Measurements from ENCODE around the gene URM1.

URM1 gene

DNA sequence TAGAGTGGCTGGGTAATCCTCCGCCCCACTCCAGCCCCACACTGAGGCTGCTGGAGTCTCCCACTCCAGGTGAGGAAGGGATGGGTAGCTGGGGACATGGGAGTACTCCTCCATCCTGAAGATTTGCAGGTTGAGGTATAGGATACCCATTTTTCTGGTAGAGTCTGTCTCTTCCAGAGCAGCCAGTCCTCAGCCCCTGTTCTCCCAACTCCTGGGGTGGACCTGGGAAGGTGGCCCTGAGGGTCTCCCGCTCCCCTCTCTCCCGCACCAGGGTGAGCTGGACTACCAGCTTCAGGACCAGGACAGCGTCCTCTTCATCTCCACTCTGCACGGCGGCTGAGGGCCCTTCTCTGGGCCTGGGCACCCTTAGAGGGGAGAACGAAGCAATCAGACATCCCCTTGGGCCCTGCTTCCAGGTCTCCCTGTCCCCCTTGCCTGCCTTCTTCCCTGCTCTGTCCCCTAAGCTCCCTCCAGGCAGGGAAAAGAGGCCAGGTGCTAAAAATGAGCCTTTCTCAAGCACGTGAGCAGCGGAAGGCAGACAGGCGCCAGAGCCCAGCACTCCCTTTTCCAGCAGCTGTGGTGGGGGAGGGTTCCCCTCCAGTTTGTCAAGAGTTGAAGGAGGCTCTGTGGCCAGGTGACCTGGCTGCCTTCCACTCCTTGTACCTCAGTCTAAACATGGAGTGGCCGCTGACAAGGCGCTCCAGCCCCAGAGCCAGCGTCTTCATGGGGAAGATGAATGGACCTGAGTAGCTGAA, 18.4 kb downstream of the URM1 start:
- no peaks in the 10 kb centered on the region for H3K9me2 ChIP-seq (replicated peaks; ENCODE audit: insufficient read depth, low read length)
- no peak for TF ChIP-seq EZH2phosphoT487 (IDR thresholded peaks at IDR 0.05; ENCODE audit: low read length)
- TF ChIP-seq EZH2 (optimal IDR thresholded peaks at IDR 0.05; ENCODE audit: low read depth, low read length), result no peak
- TF ChIP-seq CTCF (IDR thresholded peaks at IDR 0.05; ENCODE audit: low read length), result no peak
- no peak overlapping the region for H2AFZ ChIP-seq (ENCODE audit: low read length)
- H3K79me2 ChIP-seq (ENCODE audit: low read length), result peaks cover 4% of the 10 kb centered on the region; the same call in 1 of the 2 replicates
- no peaks in the 10 kb centered on the region for H4K20me1 ChIP-seq (ENCODE audit: insufficient read depth, low read length)
- H3K4me3 ChIP-seq (ENCODE audit: low read length), result no peak overlapping the region
- no peaks in the 10 kb centered on the region for H3K9me3 ChIP-seq (replicated peaks; ENCODE audit: insufficient read depth, low read length)
- H3K4me1 ChIP-seq (ENCODE audit: low read length), result no peaks in the 10 kb centered on the region
- no peak overlapping the region for H3K27ac ChIP-seq (ENCODE audit: low read length)
- H3K4me2 ChIP-seq (ENCODE audit: low read depth, low read length), result no peak overlapping the region
- no peaks in the 10 kb centered on the region for H3F3A ChIP-seq (ENCODE audit: insufficient read depth, low read length)
- DNase-seq, result no peak
- H3K9ac ChIP-seq (ENCODE audit: low read length), result no peak overlapping the region
- no peaks in the 10 kb centered on the region for H3K27me3 ChIP-seq (replicated peaks; ENCODE audit: insufficient read depth, low read length)
- no peaks in the 10 kb centered on the region; the same call in 1 of the 2 replicates for H3K36me3 ChIP-seq (replicated peaks; ENCODE audit: insufficient read depth, low read length)

- Histone ChIP-seq H3K4me3 (ENCODE audit: low read length) (no peak overlapping the region), H3K4me1 (ENCODE audit: low read length) (no peaks in the 10 kb centered on the region), H3K9me2 (replicated peaks; ENCODE audit: insufficient read depth, low read length) (no peaks in the 10 kb centered on the region), H3K79me2 (ENCODE audit: low read length) (no peaks in the 10 kb centered on the region), H2AFZ (ENCODE audit: low read length) (no peak overlapping the region), H3K27me3 (replicated peaks; ENCODE audit: insufficient read depth, low read length) (no peaks in the 10 kb centered on the region), H4K20me1 (ENCODE audit: insufficient read depth, low read length) (no peaks in the 10 kb centered on the region), H3F3A (ENCODE audit: insufficient read depth, low read length) (no peaks in the 10 kb centered on the region), H3K27ac (ENCODE audit: low read length) (no peak overlapping the region), H3K4me2 (ENCODE audit: low read depth, low read length) (no peak overlapping the region), H3K9ac (ENCODE audit: low read length) (no peak overlapping the region), H3K36me3 (replicated peaks; ENCODE audit: insufficient read depth, low read length) (no peaks in the 10 kb centered on the region; the same call in 1 of the 2 replicates), H3K9me3 (replicated peaks; ENCODE audit: insufficient read depth, low read length) (no peaks in the 10 kb centered on the region)
- TF ChIP-seq EZH2 (optimal IDR thresholded peaks at IDR 0.05; ENCODE audit: low read depth, low read length) (no peak), CTCF (IDR thresholded peaks at IDR 0.05; ENCODE audit: low read length) (no peak), EZH2phosphoT487 (IDR thresholded peaks at IDR 0.05; ENCODE audit: low read length) (no peak)
- DNase-seq, result no peak
These were observed 19.1 kb downstream of the URM1 start for GRCh38 chr9:128390150-128390812.

DNA sequence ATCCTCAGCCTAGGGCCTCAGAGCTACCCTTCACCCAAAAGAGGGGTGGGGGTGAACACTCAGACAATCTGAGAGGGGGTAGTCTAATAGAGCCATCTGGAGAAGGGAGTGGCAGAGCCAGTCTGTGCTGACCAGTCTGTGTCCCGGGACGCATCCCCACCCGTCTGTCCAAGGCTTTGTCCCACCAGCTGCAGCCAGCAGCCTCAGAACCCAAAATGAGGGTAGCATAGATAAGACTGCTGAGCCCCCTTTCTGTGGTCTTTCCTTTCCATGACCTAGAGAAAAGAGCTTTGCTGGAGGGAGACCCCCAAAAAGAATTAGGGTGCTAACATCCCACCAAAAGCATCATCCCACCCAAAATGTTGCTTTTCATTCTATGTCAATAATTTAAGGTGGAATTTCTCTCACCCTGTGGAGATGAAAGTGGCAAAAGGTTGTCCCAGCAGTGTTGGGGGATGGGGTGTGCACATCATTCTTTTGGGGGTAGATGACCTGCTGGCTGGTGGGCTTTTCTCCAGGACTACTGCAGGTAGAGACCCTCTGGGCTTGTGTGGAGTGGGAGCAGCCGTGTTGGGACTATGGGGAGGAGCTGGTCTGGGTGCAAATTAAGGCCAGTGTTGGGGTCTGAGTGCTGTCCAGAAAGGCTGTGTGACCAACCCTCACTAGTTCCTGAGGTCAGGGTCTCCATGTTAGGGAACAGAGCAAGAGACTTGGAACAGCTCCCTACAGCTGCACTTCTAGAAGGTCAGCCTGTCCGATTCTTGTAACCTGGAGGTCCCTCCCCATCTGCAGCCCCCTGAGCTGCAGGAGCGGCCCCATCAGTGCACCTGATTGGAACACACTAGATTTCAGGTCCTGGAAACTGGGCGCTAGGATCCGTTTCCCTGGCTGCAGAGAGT, 19.9 kb downstream of the URM1 start:
- no peak overlapping the region for H2AFZ ChIP-seq (ENCODE audit: low read length)
- no peak overlapping the region for H3K4me3 ChIP-seq (ENCODE audit: low read length)
- H3K79me2 ChIP-seq (ENCODE audit: low read length), result no peaks in the 10 kb centered on the region
- no peaks in the 10 kb centered on the region for H3K4me1 ChIP-seq (ENCODE audit: low read length)
- no peaks in the 10 kb centered on the region for H3K27me3 ChIP-seq (replicated peaks; ENCODE audit: insufficient read depth, low read length)
- TF ChIP-seq EZH2phosphoT487 (IDR thresholded peaks at IDR 0.05; ENCODE audit: low read length) (no peak), CTCF (IDR thresholded peaks at IDR 0.05; ENCODE audit: low read length) (no peak), EZH2 (optimal IDR thresholded peaks at IDR 0.05; ENCODE audit: low read depth, low read length) (no peak)
- no peak for DNase-seq
- no peaks in the 10 kb centered on the region for H3F3A ChIP-seq (ENCODE audit: insufficient read depth, low read length)
- no peaks in the 10 kb centered on the region for H3K9me2 ChIP-seq (replicated peaks; ENCODE audit: insufficient read depth, low read length)
- H4K20me1 ChIP-seq (ENCODE audit: insufficient read depth, low read length), result no peaks in the 10 kb centered on the region
- no peaks in the 10 kb centered on the region for H3K9me3 ChIP-seq (replicated peaks; ENCODE audit: insufficient read depth, low read length)
- no peak overlapping the region for H3K27ac ChIP-seq (ENCODE audit: low read length)
- H3K4me2 ChIP-seq (ENCODE audit: low read depth, low read length), result no peak overlapping the region
- no peak overlapping the region for H3K9ac ChIP-seq (ENCODE audit: low read length)
- no peaks in the 10 kb centered on the region; the same call in 1 of the 2 replicates for H3K36me3 ChIP-seq (replicated peaks; ENCODE audit: insufficient read depth, low read length)
